ENCODE measurements around the gene PPM1E. TPM values are rescaled to one million over a fixed set of nuclear protein-coding genes. Genes with fewer than 3 reads are reported as not detected.

PPM1E gene
- total RNA-seq, 1 donor from 2014 or later = 0.31 TPM

GRCh38 chr17:58783380-58783779 lies 27.7 kb downstream of the PPM1E start:
- Mint-ChIP-seq H3K27me3 (ENCODE audit: low read depth) (peaks cover 7% of the 10 kb centered on the region), H3K9me3 (no peaks in the 10 kb centered on the region)

DNA sequence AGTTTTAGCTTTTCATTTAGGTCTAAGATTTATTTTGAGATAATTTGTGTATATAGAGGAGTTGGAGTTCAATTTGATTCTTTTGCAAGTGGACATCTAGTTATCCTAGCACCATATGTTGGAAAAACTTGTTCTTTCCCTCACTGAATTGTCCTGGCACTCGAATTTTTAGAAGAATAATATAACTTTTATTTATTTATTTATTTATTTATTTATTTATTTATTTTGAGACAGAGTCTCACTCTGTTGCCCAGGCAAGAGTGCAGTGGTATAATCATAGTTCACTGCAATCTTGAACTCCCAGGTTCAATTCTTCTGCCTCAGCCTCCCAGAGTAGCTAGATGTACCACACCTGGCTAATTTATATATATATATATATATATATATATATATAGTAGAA lies 29.4 kb downstream of the PPM1E start:
- Mint-ChIP-seq H3K27ac (no peak overlapping the region), H3K9me3 (no peaks in the 10 kb centered on the region), H3K4me1 (peaks cover 10% of the 10 kb centered on the region), H3K27me3 (ENCODE audit: low read depth) (peaks cover 4% of the 10 kb centered on the region), H3K4me3 (no peak overlapping the region), H3K36me3 (no peaks in the 10 kb centered on the region)
- DNase-seq (ENCODE audit: low spot score in 2 of 2, unreplicated experiment in 2 of 2) = no peak
- TF ChIP-seq, protein P1, sequence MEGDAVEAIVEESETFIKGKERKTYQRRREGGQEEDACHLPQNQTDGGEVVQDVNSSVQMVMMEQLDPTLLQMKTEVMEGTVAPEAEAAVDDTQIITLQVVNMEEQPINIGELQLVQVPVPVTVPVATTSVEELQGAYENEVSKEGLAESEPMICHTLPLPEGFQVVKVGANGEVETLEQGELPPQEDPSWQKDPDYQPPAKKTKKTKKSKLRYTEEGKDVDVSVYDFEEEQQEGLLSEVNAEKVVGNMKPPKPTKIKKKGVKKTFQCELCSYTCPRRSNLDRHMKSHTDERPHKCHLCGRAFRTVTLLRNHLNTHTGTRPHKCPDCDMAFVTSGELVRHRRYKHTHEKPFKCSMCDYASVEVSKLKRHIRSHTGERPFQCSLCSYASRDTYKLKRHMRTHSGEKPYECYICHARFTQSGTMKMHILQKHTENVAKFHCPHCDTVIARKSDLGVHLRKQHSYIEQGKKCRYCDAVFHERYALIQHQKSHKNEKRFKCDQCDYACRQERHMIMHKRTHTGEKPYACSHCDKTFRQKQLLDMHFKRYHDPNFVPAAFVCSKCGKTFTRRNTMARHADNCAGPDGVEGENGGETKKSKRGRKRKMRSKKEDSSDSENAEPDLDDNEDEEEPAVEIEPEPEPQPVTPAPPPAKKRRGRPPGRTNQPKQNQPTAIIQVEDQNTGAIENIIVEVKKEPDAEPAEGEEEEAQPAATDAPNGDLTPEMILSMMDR (IDR thresholded peaks at IDR 0.05; ENCODE audit: unreplicated experiment) = no peak

More at GRCh38 chr17:58783380-58783779, 27.7 kb downstream of the PPM1E start:
- Mint-ChIP-seq H3K4me1 (peaks cover 10% of the 10 kb centered on the region), H3K27ac (no peak overlapping the region), H3K36me3 (no peaks in the 10 kb centered on the region), H3K4me3 (no peak overlapping the region)
- TF ChIP-seq, protein P1 (IDR thresholded peaks at IDR 0.05; ENCODE audit: unreplicated experiment) = no peak
- no peak for DNase-seq (ENCODE audit: low spot score in 2 of 2, unreplicated experiment in 2 of 2)

- Mint-ChIP-seq H3K9me3 (no peaks in the 10 kb centered on the region), H3K27me3 (ENCODE audit: low read depth) (peaks cover 5% of the 10 kb centered on the region), H3K27ac (no peak overlapping the region), H3K4me1 (peaks cover 10% of the 10 kb centered on the region), H3K36me3 (no peaks in the 10 kb centered on the region), H3K4me3 (no peak overlapping the region)
- TF ChIP-seq, protein P1 (IDR thresholded peaks at IDR 0.05; ENCODE audit: unreplicated experiment) = no peak
- no peak for DNase-seq (ENCODE audit: low spot score in 2 of 2, unreplicated experiment in 2 of 2)
Observed at GRCh38 chr17:58786586-58787295, 31.1 kb downstream of the PPM1E start.

DNA sequence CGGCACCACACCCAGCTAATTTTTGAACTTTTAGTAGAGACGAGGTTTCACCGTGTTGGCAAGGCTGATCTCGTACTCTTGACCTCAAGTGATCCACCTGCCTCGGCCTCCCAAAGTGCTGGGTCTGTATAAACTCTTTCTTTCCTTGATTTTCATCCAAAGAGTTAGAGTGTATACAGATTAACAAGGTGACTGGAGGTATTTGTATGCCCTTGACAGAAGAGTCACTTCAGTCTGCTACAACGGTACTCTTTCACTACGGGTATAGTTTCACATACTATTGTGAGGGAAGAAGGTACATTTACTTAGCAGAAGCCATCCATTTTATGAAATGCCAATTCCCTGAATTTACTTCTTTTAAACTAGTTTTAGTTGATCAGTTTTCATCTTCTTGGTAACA lies 32.5 kb downstream of the PPM1E start:
- H3K27me3 Mint-ChIP-seq (ENCODE audit: low read depth) = peaks cover 5% of the 10 kb centered on the region
- TF ChIP-seq, protein P1 (IDR thresholded peaks at IDR 0.05; ENCODE audit: unreplicated experiment) = no peak
- no peak overlapping the region for H3K27ac Mint-ChIP-seq
- H3K4me3 Mint-ChIP-seq = no peak overlapping the region
- H3K36me3 Mint-ChIP-seq = no peaks in the 10 kb centered on the region
- peaks cover 10% of the 10 kb centered on the region for H3K4me1 Mint-ChIP-seq
- DNase-seq (ENCODE audit: low spot score in 2 of 2, unreplicated experiment in 2 of 2) = no peak
- H3K9me3 Mint-ChIP-seq = no peaks in the 10 kb centered on the region

GRCh38 chr17:58789160-58789559 lies 33.5 kb downstream of the PPM1E start:
- Mint-ChIP-seq H3K4me3 (no peak overlapping the region), H3K9me3 (no peaks in the 10 kb centered on the region), H3K36me3 (no peaks in the 10 kb centered on the region), H3K27ac (no peak overlapping the region), H3K27me3 (ENCODE audit: low read depth) (peaks cover 5% of the 10 kb centered on the region), H3K4me1 (peaks cover 6% of the 10 kb centered on the region)
- DNase-seq (ENCODE audit: low spot score in 2 of 2, unreplicated experiment in 2 of 2) = no peak
- TF ChIP-seq, protein P1 (IDR thresholded peaks at IDR 0.05; ENCODE audit: unreplicated experiment) = no peak

All from mesothelial cell of epicardium (in vitro differentiated cells).